ENCODE data around the gene ID3. TPM values are rescaled to one million over a fixed set of nuclear protein-coding genes. Genes with fewer than 3 reads are reported as not detected.

The ID3 gene
- polyA plus RNA-seq, 3 donors, result 1.1 to 31.1 (median 2.5) TPM

DNA sequence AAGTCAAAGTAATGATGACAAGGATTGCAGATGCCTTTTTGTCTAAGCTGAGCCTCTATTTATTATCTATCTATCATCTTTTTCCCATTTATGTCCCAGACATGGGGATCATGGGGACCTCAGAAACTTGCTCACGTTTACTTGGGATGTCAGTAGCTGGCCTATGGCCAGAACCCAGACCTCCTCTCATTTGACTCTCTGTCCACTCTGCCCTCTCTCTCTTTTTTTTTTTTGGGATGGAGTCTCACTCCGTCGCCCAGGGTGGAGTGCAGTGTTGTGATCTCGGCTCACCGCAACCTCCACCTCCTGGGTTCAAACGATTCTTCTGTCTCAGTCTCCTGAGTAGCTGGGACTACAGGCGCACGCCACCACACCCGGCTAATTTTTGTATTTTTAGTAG, 3.7 kb upstream of the ID3 start:
- Mint-ChIP-seq H3K4me3 (peak overlapping the region in 1 of 2 donors; percentile 86), H3K4me1 (peaks cover 64% of the 10 kb centered on the region), H3K9me3 (peaks cover 2 to 23% (median 12%) of the 10 kb centered on the region in 7 donors), H3K27me3 (ENCODE audit: low read depth in 3 of 3) (peaks cover 72 to 88% (median 87%) of the 10 kb centered on the region in 3 donors), H3K27ac (peak overlapping the region in 1 of 7 donors; percentile 69), H3K36me3 (peaks cover 0 to 5% of the 10 kb centered on the region in 2 donors)
- H3K9ac ChIP-seq (ENCODE audit: insufficient read depth, low read length, poor library complexity, severe bottlenecking), result no peak overlapping the region
- H3K4me1 ChIP-seq (ENCODE audit: control insufficient read depth in 1 of 2, insufficient read depth in 2 of 2, low read length in 2 of 2), result peaks cover 55 to 62% of the 10 kb centered on the region in 2 donors
- H3K4me2 ChIP-seq (replicated peaks; ENCODE audit: extremely low read depth, low read length, poor library complexity, severe bottlenecking), result no peak overlapping the region
- no peak for DNase-seq
- H3K79me2 ChIP-seq (ENCODE audit: insufficient read depth, low read length), result no peaks in the 10 kb centered on the region
- TF ChIP-seq, protein P1, sequence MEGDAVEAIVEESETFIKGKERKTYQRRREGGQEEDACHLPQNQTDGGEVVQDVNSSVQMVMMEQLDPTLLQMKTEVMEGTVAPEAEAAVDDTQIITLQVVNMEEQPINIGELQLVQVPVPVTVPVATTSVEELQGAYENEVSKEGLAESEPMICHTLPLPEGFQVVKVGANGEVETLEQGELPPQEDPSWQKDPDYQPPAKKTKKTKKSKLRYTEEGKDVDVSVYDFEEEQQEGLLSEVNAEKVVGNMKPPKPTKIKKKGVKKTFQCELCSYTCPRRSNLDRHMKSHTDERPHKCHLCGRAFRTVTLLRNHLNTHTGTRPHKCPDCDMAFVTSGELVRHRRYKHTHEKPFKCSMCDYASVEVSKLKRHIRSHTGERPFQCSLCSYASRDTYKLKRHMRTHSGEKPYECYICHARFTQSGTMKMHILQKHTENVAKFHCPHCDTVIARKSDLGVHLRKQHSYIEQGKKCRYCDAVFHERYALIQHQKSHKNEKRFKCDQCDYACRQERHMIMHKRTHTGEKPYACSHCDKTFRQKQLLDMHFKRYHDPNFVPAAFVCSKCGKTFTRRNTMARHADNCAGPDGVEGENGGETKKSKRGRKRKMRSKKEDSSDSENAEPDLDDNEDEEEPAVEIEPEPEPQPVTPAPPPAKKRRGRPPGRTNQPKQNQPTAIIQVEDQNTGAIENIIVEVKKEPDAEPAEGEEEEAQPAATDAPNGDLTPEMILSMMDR (IDR thresholded peaks at IDR 0.05), result no peak
- peaks cover 0 to 5% of the 10 kb centered on the region in 2 donors for H3K9me3 ChIP-seq (replicated peaks in 1 of 2; ENCODE audit: control insufficient read depth in 1 of 2, insufficient read depth in 1 of 2, low read length in 2 of 2)
- H3K27ac ChIP-seq (ENCODE audit: low read depth in 1 of 2, low read length in 2 of 2), result no peak overlapping the region
- no peaks in the 10 kb centered on the region for H4K20me1 ChIP-seq (ENCODE audit: insufficient read depth, low read length)
- no peak overlapping the region for H3K4me3 ChIP-seq (replicated peaks in 1 of 3; ENCODE audit: low read depth in 2 of 3, low read length in 3 of 3)
- no peak overlapping the region for H2AFZ ChIP-seq (ENCODE audit: insufficient read depth, low read depth, low read length, poor library complexity, severe bottlenecking)
- no peaks in the 10 kb centered on the region for H3K36me3 ChIP-seq (replicated peaks in 1 of 2; ENCODE audit: control insufficient read depth in 1 of 2, insufficient read depth in 2 of 2, low read length in 2 of 2)
- H3K27me3 ChIP-seq (ENCODE audit: control insufficient read depth in 2 of 2, insufficient read depth in 2 of 2, low read length in 2 of 2), result peaks cover 40 to 63% of the 10 kb centered on the region in 2 donors
- intact Hi-C loops (cut with micrococcal nuclease), result no loop called here
- no CpG with 5 or more reads among the region's 9 CpGs for WGBS (ENCODE audit: insufficient coverage)

DNA sequence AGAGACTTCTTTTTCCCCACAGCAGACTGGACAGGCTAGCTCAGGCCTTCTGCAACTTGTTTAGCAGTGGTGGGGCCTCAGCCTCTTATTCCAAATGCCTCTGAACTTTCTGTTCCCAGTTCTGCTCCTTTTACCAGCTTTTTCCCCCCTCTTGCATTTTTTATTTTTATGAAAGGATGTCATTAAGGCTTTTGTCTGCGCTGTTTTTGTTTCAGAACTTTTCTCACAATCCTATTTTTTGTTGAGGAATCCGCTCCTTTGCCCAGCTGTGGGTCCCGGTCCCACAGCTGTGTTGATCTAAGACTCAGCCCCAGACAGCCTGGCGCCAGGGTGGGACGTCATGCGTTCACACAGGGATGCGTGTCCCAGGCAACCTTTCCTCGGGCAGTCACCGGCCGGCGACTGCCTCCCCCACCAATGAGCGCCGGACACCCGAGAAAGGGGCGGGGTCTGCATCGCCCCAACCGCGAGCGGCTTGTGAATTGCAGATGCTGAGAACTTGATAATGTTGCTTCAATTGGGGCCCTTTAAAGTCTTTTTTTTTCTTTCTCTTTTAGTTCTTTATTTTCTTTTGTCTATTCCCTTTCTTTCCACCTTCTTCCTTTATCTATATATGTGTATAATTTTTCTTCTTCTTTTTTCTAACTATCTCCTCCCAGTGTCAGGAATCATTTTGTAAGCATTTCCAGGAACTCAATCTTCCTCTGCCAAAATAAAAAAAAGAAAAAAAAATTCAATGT, 3.0 kb upstream of the ID3 start:
- peaks cover 2 to 17% (median 11%) of the 10 kb centered on the region in 7 donors for H3K9me3 Mint-ChIP-seq
- H3K4me1 Mint-ChIP-seq, result peaks cover 65% of the 10 kb centered on the region
- H3K9me3 ChIP-seq (replicated peaks in 1 of 2; ENCODE audit: control insufficient read depth in 1 of 2, insufficient read depth in 1 of 2, low read length in 2 of 2), result peaks cover 0 to under 1% of the 10 kb centered on the region in 2 donors

More for the DNA sequence above, 3.0 kb upstream of the ID3 start:
- no peak overlapping the region for H2AFZ ChIP-seq (ENCODE audit: insufficient read depth, low read depth, low read length, poor library complexity, severe bottlenecking)
- no peak overlapping the region for H3K9ac ChIP-seq (ENCODE audit: insufficient read depth, low read length, poor library complexity, severe bottlenecking)
- H3K27me3 ChIP-seq (ENCODE audit: control insufficient read depth in 2 of 2, insufficient read depth in 2 of 2, low read length in 2 of 2), result peaks cover 47 to 65% of the 10 kb centered on the region in 2 donors
- Mint-ChIP-seq H3K4me3 (peak overlapping the region in 1 of 2 donors; percentile 85), H3K27ac (peak overlapping the region in 6 of 7 donors; percentile 73 to 88 (median 80)), H3K36me3 (peaks cover 0 to 8% of the 10 kb centered on the region in 2 donors), H3K27me3 (ENCODE audit: low read depth in 3 of 3) (peaks cover 72 to 89% (median 89%) of the 10 kb centered on the region in 3 donors)
- no peak overlapping the region for H3K4me3 ChIP-seq (replicated peaks in 1 of 3; ENCODE audit: low read depth in 2 of 3, low read length in 3 of 3)
- TF ChIP-seq, protein P1 (IDR thresholded peaks at IDR 0.05), result no peak
- H3K27ac ChIP-seq (ENCODE audit: low read depth in 1 of 2, low read length in 2 of 2), result no peak overlapping the region
- peak; percentile 57 to 81 (median 71) for DNase-seq
- H3K36me3 ChIP-seq (replicated peaks in 1 of 2; ENCODE audit: control insufficient read depth in 1 of 2, insufficient read depth in 2 of 2, low read length in 2 of 2), result no peaks in the 10 kb centered on the region
- 7% methylated on average over 12 of the region's 19 CpGs for WGBS (ENCODE audit: insufficient coverage)
- peaks cover 51 to 58% of the 10 kb centered on the region in 2 donors for H3K4me1 ChIP-seq (ENCODE audit: control insufficient read depth in 1 of 2, insufficient read depth in 2 of 2, low read length in 2 of 2)
- H3K79me2 ChIP-seq (ENCODE audit: insufficient read depth, low read length), result no peaks in the 10 kb centered on the region
- peak overlapping the region; percentile 1 for H3K4me2 ChIP-seq (replicated peaks; ENCODE audit: extremely low read depth, low read length, poor library complexity, severe bottlenecking)
- H4K20me1 ChIP-seq (ENCODE audit: insufficient read depth, low read length), result no peaks in the 10 kb centered on the region
- intact Hi-C loops (cut with micrococcal nuclease), result no loop called here

Data from CD14-positive monocyte (primary cell).